Thyroid gland (tissue), 4 donors: ENCODE measurements around the gene PIEZO2. TPM values are rescaled to one million over a fixed set of nuclear protein-coding genes. Genes with fewer than 3 reads are reported as not detected.

ENCODE experiments used
- DNase-seq, 2 donors: peaks; one replicate each; pipeline ENCODE4 v3.0.0-alpha.2; 2019
- H3K27ac ChIP-seq, 3 donors: fragments of 200-600 bp; sonication (generic); 1 replicate in 2 of 3; 2 replicates in 1 of 3; pipeline ENCODE4 v1.5.1; 2016 to 2019; ENCODE audit warnings: mild to moderate bottlenecking in 1 of 3, moderate library complexity in 1 of 3
- H3K27me3 ChIP-seq: fragments of 200-600 bp; sonication (generic); one replicate; pipeline ENCODE4 v1.5.1; 2019
- H3K36me3 ChIP-seq, 2 donors: fragments of 200-600 bp; sonication (generic); one replicate each; pipeline ENCODE4 v1.5.1; 2016 to 2019
- H3K4me1 ChIP-seq, 2 donors: fragments of 200-600 bp; sonication (generic); one replicate each; pipeline ENCODE4 v1.5.1; 2017 to 2019
- H3K4me3 ChIP-seq, 3 donors: fragments of 200-600 bp; sonication (generic); replicated peaks in 1 of 3; 1 replicate in 2 of 3; 2 replicates in 1 of 3; pipeline ENCODE4 v1.5.1; 2016; ENCODE audit warnings: mild to moderate bottlenecking in 1 of 3
- H3K9me3 ChIP-seq: fragments of 200-600 bp; sonication (generic); one replicate; pipeline ENCODE4 v1.5.1; 2017
- POLR2A ChIP-seq, 2 donors: fragments of 450-650 bp; IDR thresholded peaks; one replicate each; pipeline ENCODE4 v1.6.1; 2017; ENCODE audit warnings: antibody characterized with exemption in 2 of 2, mild to moderate bottlenecking in 2 of 2, moderate library complexity in 1 of 2
- WGBS, 2 donors: methylation state at CpG; one replicate each; pipeline ENCODE4 v1.1.5; 2017; 5-methylcytosine and 5-hydroxymethylcytosine counted together
- intact Hi-C: fragments of 100-400 bp; cut with DNase I; formaldehyde crosslinking; loops from one replicate; pipeline ENCODE4 v1.15.1; 2023
- total RNA-seq, 4 donors: library from RNA; depleted of rRNA; stranded (reverse); fragments of >200 nt; gene quantifications; one replicate each; pipeline ENCODE4 v1.2.3, GENCODE V29; 2016
- TF ChIP-seq, protein P1 (sequence below), 6 experiments: fragments of 200-600 bp in 3 of 6; fragments of 450-650 bp in 3 of 6; sonication (generic) in 3 of 6; IDR thresholded peaks; one replicate each; pipeline ENCODE4 v1.5.1; 2016 to 2019; ENCODE audit warnings: antibody characterized with exemption in 6 of 6, mild to moderate bottlenecking in 2 of 6, inconsistent platforms in 1 of 6, moderate library complexity in 1 of 6

Gene PIEZO2
- total RNA-seq, 4 donors from 2014 or later = 5.0 to 13.8 (median 6.1) TPM

DNA sequence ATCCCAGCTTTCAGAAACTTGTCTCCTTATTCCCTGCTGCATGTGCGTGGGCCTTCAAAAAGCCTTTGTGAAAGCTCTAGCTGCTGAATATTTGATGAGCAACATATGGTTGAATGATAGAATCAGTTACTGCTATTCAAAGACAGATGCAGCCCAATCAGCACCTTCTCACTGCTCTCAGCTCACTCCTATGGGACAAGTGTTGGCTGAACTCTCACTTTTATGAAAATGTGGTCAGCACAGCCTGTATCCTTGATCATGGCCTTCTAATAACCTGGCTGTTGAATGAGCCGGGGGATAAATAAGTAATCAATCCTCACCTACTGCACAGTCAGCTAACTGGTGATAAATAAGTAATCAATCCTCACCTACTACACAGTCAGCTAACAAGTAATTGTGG is 103.2 kb downstream of the PIEZO2 start:
- Histone ChIP-seq H3K4me3 (no peak overlapping the region), H3K36me3 (no peaks in the 10 kb centered on the region), H3K27ac (no peak overlapping the region), H3K27me3 (no peaks in the 10 kb centered on the region), H3K4me1 (no peaks in the 10 kb centered on the region), H3K9me3 (no peaks in the 10 kb centered on the region)
- 90 to 96% methylated on average over 2 of the region's 2 CpGs for WGBS, 2 donors
- TF ChIP-seq, protein P1, sequence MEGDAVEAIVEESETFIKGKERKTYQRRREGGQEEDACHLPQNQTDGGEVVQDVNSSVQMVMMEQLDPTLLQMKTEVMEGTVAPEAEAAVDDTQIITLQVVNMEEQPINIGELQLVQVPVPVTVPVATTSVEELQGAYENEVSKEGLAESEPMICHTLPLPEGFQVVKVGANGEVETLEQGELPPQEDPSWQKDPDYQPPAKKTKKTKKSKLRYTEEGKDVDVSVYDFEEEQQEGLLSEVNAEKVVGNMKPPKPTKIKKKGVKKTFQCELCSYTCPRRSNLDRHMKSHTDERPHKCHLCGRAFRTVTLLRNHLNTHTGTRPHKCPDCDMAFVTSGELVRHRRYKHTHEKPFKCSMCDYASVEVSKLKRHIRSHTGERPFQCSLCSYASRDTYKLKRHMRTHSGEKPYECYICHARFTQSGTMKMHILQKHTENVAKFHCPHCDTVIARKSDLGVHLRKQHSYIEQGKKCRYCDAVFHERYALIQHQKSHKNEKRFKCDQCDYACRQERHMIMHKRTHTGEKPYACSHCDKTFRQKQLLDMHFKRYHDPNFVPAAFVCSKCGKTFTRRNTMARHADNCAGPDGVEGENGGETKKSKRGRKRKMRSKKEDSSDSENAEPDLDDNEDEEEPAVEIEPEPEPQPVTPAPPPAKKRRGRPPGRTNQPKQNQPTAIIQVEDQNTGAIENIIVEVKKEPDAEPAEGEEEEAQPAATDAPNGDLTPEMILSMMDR (IDR thresholded peaks at IDR 0.05) = no peak
- TF ChIP-seq POLR2A (IDR thresholded peaks at IDR 0.05) = no peak
- DNase-seq = no peak
- intact Hi-C loops = no loop called here

DNA sequence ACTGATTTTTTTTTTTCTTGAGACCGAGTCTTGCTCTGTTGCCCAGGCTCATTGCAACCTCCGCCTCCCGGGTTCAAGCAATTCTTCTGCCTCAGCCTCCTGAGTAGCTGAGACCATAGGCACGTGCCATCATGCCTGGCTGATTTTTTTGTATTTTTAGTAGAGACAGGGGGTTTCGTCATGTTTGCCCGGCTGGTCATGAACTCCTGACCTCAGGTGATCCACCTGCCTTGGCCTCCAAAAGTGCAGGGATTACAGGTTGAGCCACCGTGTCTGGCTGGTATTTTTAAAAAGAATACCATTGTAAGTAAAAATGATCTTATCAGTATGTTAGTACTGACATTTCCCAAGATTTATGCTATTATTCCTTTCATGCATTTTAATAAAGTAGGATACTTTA is 105.7 kb downstream of the PIEZO2 start:
- no peak overlapping the region for H3K4me3 ChIP-seq
- intact Hi-C loops = loop anchor here (5.0 kb wide), 1 partner anchor 191 kb away; no protein-coding TSS in a partner anchor
- no peak for DNase-seq
- no peaks in the 10 kb centered on the region for H3K9me3 ChIP-seq
- no peaks in the 10 kb centered on the region for H3K36me3 ChIP-seq
- TF ChIP-seq POLR2A (IDR thresholded peaks at IDR 0.05) = no peak
- TF ChIP-seq, protein P1 (IDR thresholded peaks at IDR 0.05) = no peak
- no peak overlapping the region for H3K27ac ChIP-seq
- no peaks in the 10 kb centered on the region for H3K27me3 ChIP-seq
- H3K4me1 ChIP-seq = no peaks in the 10 kb centered on the region
- 61 to 63% methylated on average over 7 of the region's 7 CpGs for WGBS, 2 donors

DNA sequence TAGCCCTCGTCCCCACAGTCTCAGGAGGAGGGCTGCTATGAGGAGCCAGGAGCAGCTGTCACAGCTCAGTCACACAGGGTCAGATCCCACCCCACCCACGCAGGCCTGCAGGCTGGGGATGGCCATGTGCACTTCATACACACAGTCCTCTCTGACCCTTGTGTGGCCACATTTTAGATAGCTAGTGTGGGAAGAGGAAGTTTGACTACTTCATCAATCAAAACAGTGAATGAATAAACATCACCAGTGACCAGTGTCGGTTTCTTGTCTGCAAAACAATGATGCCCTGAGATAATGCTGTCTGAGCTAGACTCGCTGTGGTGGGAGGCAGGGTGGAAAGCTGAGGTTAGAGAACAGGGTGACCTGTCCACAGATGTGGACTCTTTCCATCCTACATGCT is 107.1 kb downstream of the PIEZO2 start:
- no peaks in the 10 kb centered on the region for H3K4me1 ChIP-seq
- no peaks in the 10 kb centered on the region for H3K9me3 ChIP-seq
- no peak for TF ChIP-seq POLR2A (IDR thresholded peaks at IDR 0.05)
- TF ChIP-seq, protein P1 (IDR thresholded peaks at IDR 0.05) = no peak
- WGBS, 2 donors = 59 to 75% methylated on average over 4 of the region's 4 CpGs
- DNase-seq = no peak
- H3K27ac ChIP-seq = no peak overlapping the region
- no peak overlapping the region for H3K4me3 ChIP-seq
- no peaks in the 10 kb centered on the region for H3K36me3 ChIP-seq
- intact Hi-C loops = loop anchor here (5.0 kb wide), 1 partner anchor 190 kb away; no protein-coding TSS in a partner anchor
- H3K27me3 ChIP-seq = no peaks in the 10 kb centered on the region

DNA sequence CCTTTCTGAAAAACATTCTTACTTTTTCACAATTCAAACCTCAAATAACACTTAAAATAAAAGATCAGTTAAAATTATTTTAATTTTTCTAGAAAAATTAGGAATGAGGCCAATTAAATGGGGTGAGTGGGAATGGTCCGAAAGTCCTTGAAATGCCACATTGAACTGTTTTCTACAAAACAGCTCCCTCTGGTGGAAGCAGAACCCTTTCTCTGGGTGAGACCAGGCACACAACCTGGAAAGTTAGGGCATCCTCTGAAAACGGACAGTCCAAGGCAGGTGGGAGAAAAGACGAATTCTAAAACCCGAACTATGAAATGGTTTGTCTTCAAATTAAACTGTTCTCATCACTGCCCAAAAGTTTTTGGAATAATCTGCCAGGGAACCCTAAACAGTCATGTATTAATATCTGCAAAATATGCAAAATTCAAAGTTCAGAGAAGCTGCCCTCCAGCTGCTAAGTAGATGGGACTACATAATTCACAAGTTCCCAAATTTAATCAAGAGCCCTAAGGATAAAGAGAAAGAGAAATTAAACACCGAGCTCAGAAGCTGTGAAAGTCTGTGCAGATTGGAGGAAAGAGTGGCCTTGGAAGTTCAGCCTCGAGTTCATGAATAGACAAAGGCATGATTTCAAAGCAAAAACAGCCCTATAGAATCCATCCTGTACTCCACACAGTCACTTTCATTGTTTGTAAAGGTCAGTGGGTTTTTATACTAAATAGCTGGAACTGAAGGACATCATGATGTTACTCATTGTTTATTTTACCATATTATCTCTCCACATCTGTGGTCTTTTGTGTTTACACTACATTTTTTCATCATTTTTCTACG is 108.3 kb downstream of the PIEZO2 start:
- no peak overlapping the region for H3K27ac ChIP-seq
- TF ChIP-seq, protein P1 (IDR thresholded peaks at IDR 0.05) = peak; percentile 53 to 88 (median 72)
- TF ChIP-seq POLR2A (IDR thresholded peaks at IDR 0.05) = no peak
- H3K9me3 ChIP-seq = no peaks in the 10 kb centered on the region
- WGBS, 2 donors = 37 to 41% methylated on average over 7 of the region's 7 CpGs
- H3K4me1 ChIP-seq = peaks cover 0 to 4% of the 10 kb centered on the region in 2 donors
- H3K36me3 ChIP-seq = no peaks in the 10 kb centered on the region
- no peaks in the 10 kb centered on the region for H3K27me3 ChIP-seq
- peak; percentile 58 for DNase-seq
- intact Hi-C loops = loop anchor here (5.0 kb wide), 1 partner anchor 189 kb away; no protein-coding TSS in a partner anchor
- H3K4me3 ChIP-seq = no peak overlapping the region

DNA sequence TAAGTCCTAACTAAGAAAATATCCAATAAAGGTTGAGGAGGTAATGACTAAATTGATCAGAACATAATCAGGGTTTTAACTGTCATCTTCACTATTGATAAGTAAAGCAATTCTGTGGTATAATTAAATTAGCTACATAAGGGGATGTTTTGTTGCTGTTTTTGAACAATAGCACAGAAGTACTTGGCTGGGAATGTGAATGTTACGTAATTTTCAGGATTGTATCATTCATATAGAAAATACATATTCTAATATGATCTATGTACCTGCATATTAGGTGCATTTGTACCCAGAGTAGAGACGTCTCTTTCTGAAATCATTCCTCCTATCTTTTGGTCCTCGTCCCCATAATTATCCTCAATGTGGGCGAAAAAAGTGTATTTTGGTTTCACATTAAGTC is 109.0 kb downstream of the PIEZO2 start:
- Histone ChIP-seq H3K36me3 (no peaks in the 10 kb centered on the region), H3K9me3 (no peaks in the 10 kb centered on the region), H3K27ac (no peak overlapping the region), H3K4me3 (no peak overlapping the region), H3K4me1 (peaks cover 3 to 10% of the 10 kb centered on the region in 2 donors), H3K27me3 (no peaks in the 10 kb centered on the region)
- 64 to 67% methylated on average over 4 of the region's 4 CpGs for WGBS, 2 donors
- TF ChIP-seq, protein P1 (IDR thresholded peaks at IDR 0.05) = no peak
- TF ChIP-seq POLR2A (IDR thresholded peaks at IDR 0.05) = no peak
- intact Hi-C loops = loop anchor here (5.0 kb wide), 1 partner anchor 188 kb away; no protein-coding TSS in a partner anchor
- DNase-seq = no peak
